HG02759 (cell line): ENCODE results near the gene IL25.

Source experiments
- ATAC-seq: cut with Tn5 transposase; IDR thresholded peaks from one replicate; pipeline ENCODE4 v1.9.1; 2021; ENCODE audit warnings: mild to moderate bottlenecking, moderate library complexity; ENCODE audit not compliant: unreplicated experiment

Gene IL25

GRCh38 chr14:23352506-23353432 lies 19.8 kb upstream of the IL25 start, which contains the start of gene SLC22A17:
SLC22A17 (minus strand) TSS chr14:23352887.
- ATAC-seq = no peak

- ATAC-seq = no peak
These were observed 19.2 kb upstream of the IL25 start for GRCh38 chr14:23353433-23353780.

GRCh38 chr14:23354990-23355389 lies 17.6 kb upstream of the IL25 start:
- ATAC-seq = no peak

GRCh38 chr14:23355871-23356435 lies 16.7 kb upstream of the IL25 start:
- no peak for ATAC-seq

GRCh38 chr14:23356662-23357061 lies 15.9 kb upstream of the IL25 start:
- no peak for ATAC-seq

- ATAC-seq = no peak
These were observed 15.3 kb upstream of the IL25 start for GRCh38 chr14:23357261-23357660.

GRCh38 chr14:23358042-23358441 lies 14.6 kb upstream of the IL25 start:
- no peak for ATAC-seq

- no peak for ATAC-seq
These were observed 13.9 kb upstream of the IL25 start for GRCh38 chr14:23358553-23359166.

GRCh38 chr14:23359167-23359626 lies 13.4 kb upstream of the IL25 start:
- ATAC-seq = no peak

- no peak for ATAC-seq
These were observed 12.7 kb upstream of the IL25 start for GRCh38 chr14:23359722-23360447.

- ATAC-seq = no peak
These were observed 12.1 kb upstream of the IL25 start for GRCh38 chr14:23360496-23360895.

- ATAC-seq = no peak
These were observed 11.3 kb upstream of the IL25 start for GRCh38 chr14:23361320-23361719.

- no peak for ATAC-seq
These were observed 10.8 kb upstream of the IL25 start for GRCh38 chr14:23361763-23362162.

- ATAC-seq = no peak
These were observed 10.4 kb upstream of the IL25 start for GRCh38 chr14:23362200-23362599.

- no peak for ATAC-seq
These were observed 8.2 kb upstream of the IL25 start for GRCh38 chr14:23364164-23365035.

GRCh38 chr14:23365036-23365731 lies 7.4 kb upstream of the IL25 start, which contains the start of gene EFS:
EFS (minus strand) TSS chr14:23365172; CDS start chr14:23365025, 147 bp downstream.
- no peak for ATAC-seq

GRCh38 chr14:23365732-23366425 lies 6.7 kb upstream of the IL25 start:
- no peak for ATAC-seq

GRCh38 chr14:23366426-23366921 lies 6.1 kb upstream of the IL25 start:
- ATAC-seq = no peak

GRCh38 chr14:23370221-23370620 lies 2.4 kb upstream of the IL25 start:
- ATAC-seq = no peak
